ENCODE results near the gene OR52I1. TPM values are rescaled to one million over a fixed set of nuclear protein-coding genes. Genes with fewer than 3 reads are reported as not detected.

The OR52I1 gene
- not detected in 2 replicates for polyA plus RNA-seq (2014; cell fraction: cytosol; rRNA removed)
- polyA plus RNA-seq (2014; cell fraction: nucleus; rRNA removed), result not detected in 2 replicates

DNA sequence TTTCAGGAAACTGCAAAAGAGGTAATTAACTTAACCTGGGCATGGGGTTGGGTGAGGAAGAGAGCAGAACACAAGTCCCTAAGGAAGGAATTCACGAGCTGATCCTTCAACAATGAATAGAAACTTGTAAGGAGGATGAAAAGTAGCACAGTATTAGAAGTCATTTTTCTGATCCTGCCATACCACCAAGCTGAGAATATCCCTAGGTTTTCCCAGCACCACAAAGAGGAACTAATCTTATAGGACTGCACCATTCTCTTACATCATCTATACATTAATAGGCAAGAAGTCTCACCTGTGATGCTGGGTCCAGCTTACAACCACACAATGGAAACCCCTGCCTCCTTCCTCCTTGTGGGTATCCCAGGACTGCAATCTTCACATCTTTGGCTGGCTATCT, at the start of gene OR52I1:
TSS of gene OR52I1 (plus strand) at position 301 of the 400 bp plus-strand sequence. CDS start at position 301, 0 bp downstream.
- no peak for DNase-seq (ENCODE audit: low spot score)

DNA sequence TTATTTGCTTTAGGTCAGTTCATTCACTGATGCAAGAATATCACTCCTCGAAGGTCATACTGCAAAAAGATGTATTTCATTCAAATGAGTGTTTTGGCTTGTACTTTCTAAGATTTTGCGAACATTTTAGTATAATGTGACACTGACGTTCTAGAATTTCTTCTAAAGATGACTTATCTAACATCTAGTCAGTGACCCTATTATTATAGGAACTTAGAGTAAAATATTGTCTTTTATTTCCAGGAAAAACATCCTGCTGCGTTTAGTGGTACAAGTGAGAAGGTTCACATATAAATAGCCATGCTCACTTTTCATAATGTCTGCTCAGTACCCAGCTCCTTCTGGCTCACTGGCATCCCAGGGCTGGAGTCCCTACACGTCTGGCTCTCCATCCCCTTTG, 48.9 kb upstream of the OR52I1 start, which contains the start of gene OR52M1:
TSS of gene OR52M1 (plus strand) at position 301 of the 400 bp plus-strand sequence. CDS start at position 301, 0 bp downstream.
- no peak for DNase-seq (ENCODE audit: low spot score)

DNA sequence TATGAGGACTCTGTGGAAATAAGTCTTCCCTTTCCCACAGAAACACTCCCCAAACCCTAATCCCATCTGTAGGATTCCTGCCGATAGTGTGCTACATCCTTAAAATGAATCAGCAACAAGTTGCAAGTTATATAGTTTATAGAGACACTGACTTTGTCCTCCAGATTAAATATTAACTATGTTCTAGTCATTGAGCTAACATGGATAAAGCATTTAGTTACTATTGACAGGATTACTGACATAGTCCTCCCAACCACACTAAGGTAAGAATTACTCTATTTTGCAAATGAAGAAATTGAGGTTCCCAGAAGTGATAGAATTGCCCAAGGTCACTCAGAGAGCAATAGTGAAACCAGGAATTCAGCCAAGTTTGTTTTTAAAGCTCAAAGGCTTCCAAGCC, 47.0 kb upstream of the OR52I1 start:
- no peak for DNase-seq (ENCODE audit: low spot score)

GRCh38 chr11:4547416-4547815, 46.4 kb upstream of the OR52I1 start:
- DNase-seq (ENCODE audit: low spot score), result no peak

DNA sequence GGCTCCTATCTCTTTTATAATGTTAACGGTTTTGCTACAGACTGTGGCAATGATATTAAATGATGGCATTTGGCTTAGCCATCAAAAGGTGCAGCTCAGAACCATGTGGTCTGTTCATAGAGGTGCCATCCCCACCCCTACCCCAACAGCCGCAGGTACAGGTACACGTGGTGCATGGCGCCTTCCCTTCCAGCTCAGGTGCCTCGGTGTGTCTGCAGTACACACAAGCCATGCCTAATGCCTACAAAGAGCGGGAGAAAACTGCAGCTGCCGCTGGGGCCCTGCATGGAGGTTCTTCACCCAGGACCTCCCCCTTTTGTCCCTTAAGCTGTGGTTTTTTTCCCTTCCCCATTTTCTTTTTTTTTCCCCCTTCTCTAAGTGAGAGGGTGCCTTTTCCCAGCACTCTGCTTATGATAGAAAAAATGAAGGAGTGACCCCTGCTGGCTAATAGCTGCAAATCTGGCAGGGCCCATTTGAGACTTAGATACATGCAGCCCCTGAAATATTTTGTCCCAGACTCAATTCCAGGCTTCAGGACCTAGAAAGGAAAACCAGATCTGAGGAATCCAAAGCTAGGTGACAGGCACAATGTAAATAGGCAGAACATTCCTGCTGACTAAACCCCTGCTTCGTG, 42.4 kb upstream of the OR52I1 start:
- no peak for DNase-seq (ENCODE audit: low spot score)

- no peak for DNase-seq (ENCODE audit: low spot score)
Measured at GRCh38 chr11:4559527-4560440, 34.1 kb upstream of the OR52I1 start.

DNA sequence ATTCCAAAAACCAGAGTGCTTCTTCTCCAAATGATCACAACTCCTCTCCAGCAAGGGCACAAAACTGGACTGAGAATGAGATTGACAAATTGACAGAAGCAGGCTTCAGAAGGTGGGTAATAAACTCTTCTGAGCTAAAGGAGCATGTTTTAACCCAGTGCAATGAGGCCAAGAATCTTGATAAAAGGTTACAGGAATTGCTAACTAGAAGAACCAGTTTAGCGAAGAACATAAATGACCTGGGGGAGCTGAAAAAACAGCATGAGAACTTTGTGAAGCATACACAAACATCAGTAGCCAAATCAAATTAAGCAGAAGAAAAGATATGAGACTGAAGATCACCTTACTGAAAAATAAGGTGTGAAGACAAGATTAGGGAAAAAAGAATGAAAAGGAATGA, 33.4 kb upstream of the OR52I1 start:
- DNase-seq (ENCODE audit: low spot score), result no peak

- no peak for DNase-seq (ENCODE audit: low spot score)
Measured at GRCh38 chr11:4565371-4565770, 28.5 kb upstream of the OR52I1 start.

DNA sequence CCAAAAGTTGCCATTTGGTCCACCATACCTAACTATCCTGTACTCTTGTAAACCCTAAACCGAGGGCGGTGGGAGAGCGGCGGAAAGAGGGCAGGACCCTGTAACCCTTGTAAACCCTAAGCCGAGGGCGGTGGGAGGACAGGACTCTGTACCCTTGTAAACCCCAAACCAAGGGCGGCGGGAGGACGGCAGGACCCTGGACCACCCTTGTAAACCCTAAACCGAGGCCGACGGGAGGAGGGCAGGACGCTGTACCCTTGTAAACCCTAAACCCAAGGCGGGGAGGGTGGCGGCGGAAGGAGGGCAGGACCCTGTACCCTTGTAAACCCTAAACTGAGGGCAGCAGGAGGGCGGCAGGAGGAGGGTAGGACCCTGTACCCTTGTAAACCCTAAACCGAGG, 24.8 kb upstream of the OR52I1 start:
- DNase-seq (ENCODE audit: low spot score), result no peak

DNA sequence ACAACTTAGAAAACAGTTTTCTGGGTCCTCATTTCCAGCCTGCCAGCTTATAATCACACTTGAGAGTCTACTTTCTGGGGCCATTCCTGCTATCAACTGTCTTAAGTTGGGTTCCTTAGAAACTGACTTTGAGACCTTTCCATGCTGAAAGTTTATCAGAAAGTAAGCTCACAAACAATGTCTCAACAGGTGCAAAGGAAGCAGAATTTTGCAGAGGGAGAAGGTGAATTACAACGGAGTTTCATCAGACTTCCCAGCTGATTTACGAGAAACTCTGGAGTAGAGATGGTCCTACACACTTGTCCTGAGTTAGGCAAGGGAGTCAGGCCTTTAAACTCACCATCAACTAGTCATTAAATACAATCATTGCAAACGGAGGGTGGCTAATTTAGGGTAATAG, 17.0 kb upstream of the OR52I1 start:
- DNase-seq (ENCODE audit: low spot score), result no peak

DNA sequence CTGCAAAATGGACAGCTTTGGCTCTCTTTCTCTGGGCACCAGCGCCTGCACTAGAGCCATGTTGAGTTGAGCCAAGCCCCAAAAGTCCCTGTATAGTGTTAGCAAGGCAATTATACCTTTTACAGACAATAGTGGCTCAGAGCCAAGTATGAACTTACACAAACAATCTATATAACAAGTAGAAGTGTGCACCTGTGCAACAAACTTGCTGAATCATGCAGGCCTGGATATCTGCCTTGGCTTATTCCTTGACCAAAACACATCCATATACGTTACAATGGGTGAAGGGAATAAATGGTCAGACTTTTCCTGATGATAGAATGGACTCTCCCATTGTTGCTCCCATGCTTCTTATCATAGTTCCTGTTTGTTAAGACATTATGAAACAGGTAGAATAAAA, 16.1 kb upstream of the OR52I1 start:
- no peak for DNase-seq (ENCODE audit: low spot score)

DNA sequence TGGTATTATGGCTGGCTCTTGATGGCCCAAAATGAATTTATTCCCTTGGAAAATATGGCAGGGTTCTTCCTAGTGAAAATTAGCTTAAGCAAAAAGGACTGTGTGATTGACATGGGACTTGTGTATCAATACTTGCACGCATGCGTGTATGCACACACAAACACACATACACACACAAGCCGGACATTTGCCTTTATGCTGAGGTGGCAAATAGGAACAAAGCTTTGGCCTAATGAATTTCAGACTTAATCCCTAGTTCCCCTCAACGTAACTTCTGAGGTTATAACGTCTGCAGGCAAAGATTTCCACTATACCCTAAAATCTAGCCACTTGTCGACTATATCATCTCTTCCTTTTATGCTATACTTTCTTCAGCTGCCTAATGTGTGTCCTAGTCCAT, 15.2 kb upstream of the OR52I1 start:
- no peak for DNase-seq (ENCODE audit: low spot score)

DNA sequence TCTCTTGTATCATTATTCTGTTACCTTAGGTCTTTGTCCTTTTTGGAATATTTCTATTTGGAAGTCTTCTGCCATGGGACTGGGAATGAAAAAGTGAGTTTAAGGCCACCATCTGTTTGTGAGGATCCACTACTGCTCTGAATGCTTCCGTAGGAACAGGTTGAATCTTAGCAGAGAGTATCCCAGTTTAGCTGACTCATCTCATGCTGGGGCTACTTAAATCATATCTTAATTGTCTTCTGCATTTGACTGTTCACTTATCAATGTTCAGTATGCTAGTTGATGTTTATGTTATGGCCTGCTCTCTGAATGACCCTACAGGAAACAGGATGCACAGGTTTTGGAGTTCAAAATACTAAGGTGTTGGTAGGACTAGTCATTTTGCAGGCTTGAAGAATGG, 13.7 kb upstream of the OR52I1 start:
- DNase-seq (ENCODE audit: low spot score), result no peak

- no peak for DNase-seq (ENCODE audit: low spot score)
Measured at GRCh38 chr11:4581443-4581842, 12.4 kb upstream of the OR52I1 start, which contains the start of gene OR52I2. Gene OR52I2, plus strand, starts transcription at chr11:4581743.

DNA sequence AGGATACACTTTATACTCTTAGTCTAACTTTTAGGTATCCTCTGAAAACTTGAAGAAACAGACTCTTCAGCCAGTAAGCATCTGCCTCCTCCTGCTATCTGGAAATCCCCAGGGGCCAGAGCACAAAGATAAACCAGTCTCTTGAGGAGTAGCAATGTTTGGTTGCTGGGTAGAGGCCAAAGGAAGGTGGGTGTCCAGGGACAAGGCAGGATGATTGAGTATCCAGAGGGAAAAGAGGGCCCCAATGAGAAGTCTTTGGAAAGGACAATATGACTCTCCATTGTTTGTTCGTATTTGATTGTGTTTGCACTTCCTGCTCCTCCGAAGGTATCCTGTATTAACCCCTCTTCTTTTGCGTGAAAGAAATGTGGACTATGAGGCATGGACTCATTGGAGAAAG, 4.8 kb upstream of the OR52I1 start:
- DNase-seq (ENCODE audit: low spot score), result no peak

GRCh38 chr11:4605057-4605456, 11.2 kb downstream of the OR52I1 start:
- DNase-seq (ENCODE audit: low spot score), result no peak

DNA sequence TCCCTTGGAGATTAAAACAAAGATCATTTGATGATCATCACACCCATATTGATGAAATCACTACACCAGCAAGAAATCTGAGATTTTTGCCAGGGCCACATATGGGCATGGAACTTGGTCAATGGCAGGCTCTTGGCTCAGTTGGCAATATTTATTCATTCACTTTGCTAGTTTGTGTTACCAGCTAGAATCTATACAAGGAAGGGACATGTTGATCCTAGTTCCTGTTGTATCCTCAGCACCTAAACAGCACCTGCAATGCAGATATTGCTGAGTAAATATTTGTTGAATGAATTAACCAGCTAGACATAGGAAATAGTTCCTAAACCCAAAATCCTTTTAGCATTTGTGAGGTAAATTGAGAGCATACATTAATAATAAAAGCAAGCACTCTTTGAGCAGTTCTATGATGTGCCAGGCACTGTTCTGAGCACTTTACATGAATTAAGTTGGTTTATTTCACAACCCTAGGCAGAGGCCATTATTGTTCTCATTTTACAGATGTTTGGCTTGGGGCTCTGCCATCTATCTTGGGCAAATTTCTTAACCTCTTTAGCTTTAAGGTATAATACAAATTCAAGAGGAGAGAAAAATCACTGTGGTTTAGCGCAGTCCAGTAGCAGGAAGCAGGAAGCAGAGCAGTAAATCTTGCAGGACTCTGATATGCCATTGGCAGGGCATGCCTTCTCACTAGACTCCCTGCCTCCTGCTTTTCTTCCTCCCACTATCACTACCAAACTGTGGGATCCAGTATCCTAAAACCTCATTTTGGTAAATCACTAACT, 12.6 kb downstream of the OR52I1 start:
- no peak for DNase-seq (ENCODE audit: low spot score)

- no peak for DNase-seq (ENCODE audit: low spot score)
Measured at GRCh38 chr11:4607096-4607495, 13.3 kb downstream of the OR52I1 start.

GRCh38 chr11:4607781-4608666, 14.2 kb downstream of the OR52I1 start, which contains the start of gene TRIM68:
Gene TRIM68, minus strand, starts transcription at chr11:4608231. Its CDS starts 2,727 bp downstream, at chr11:4605504.
- peak; percentile 95 for DNase-seq (ENCODE audit: low spot score)

- DNase-seq (ENCODE audit: low spot score), result no peak
Measured at GRCh38 chr11:4610258-4610935, 16.6 kb downstream of the OR52I1 start.
